HG03378 (cell line): Measurements from ENCODE around the gene SLC35G3.
"Not testable (repeated sequence)": the region's sequence is repeated elsewhere in the genome, so short reads cannot be mapped to it uniquely, and the experiment has no call there.

ENCODE experiments used
- ATAC-seq: cut with Tn5 transposase; IDR thresholded peaks from one replicate; pipeline ENCODE4 v1.9.1; 2021; ENCODE audit warnings: mild to moderate bottlenecking, moderate library complexity; ENCODE audit not compliant: unreplicated experiment

The SLC35G3 gene

GRCh38 chr17:35194001-35194400 lies at the start of gene SLC35G3:
SLC35G3 (minus strand) TSS chr17:35194393; CDS start chr17:35194307, 86 bp downstream.
- ATAC-seq: not testable (repeated sequence)

- ATAC-seq: no peak
Observed at GRCh38 chr17:35243561-35244340, 49.6 kb upstream of the SLC35G3 start.

GRCh38 chr17:35242805-35243560 lies 48.8 kb upstream of the SLC35G3 start, which contains the start of gene SLFN5:
SLFN5 (plus strand) TSS chr17:35243072; CDS start chr17:35258691, 15,619 bp downstream.
- peak; percentile 55 for ATAC-seq

GRCh38 chr17:35242158-35242804 lies 48.1 kb upstream of the SLC35G3 start:
- ATAC-seq: peak; percentile 27

GRCh38 chr17:35241520-35241919 lies 47.3 kb upstream of the SLC35G3 start:
- ATAC-seq: no peak

- ATAC-seq: no peak
Observed at GRCh38 chr17:35240861-35241260, 46.7 kb upstream of the SLC35G3 start.

GRCh38 chr17:35239823-35240222 lies 45.6 kb upstream of the SLC35G3 start:
- no peak for ATAC-seq

GRCh38 chr17:35238821-35239220 lies 44.6 kb upstream of the SLC35G3 start:
- no peak for ATAC-seq

GRCh38 chr17:35236821-35237220 lies 42.6 kb upstream of the SLC35G3 start:
- no peak for ATAC-seq

GRCh38 chr17:35235917-35236316 lies 41.7 kb upstream of the SLC35G3 start:
- ATAC-seq: no peak

GRCh38 chr17:35235289-35235688 lies 41.1 kb upstream of the SLC35G3 start:
- ATAC-seq: no peak

- not testable (repeated sequence) for ATAC-seq
Observed at GRCh38 chr17:35234315-35234714, 40.1 kb upstream of the SLC35G3 start.

GRCh38 chr17:35229638-35230037 lies 35.4 kb upstream of the SLC35G3 start:
- ATAC-seq: no peak

GRCh38 chr17:35227546-35227945 lies 33.4 kb upstream of the SLC35G3 start:
- ATAC-seq: no peak

- ATAC-seq: no peak
Observed at GRCh38 chr17:35224436-35224835, 30.2 kb upstream of the SLC35G3 start.

- ATAC-seq: no peak
Observed at GRCh38 chr17:35222452-35222851, 28.3 kb upstream of the SLC35G3 start.

- ATAC-seq: no peak
Observed at GRCh38 chr17:35218915-35219314, 24.7 kb upstream of the SLC35G3 start.

GRCh38 chr17:35217107-35217506 lies 22.9 kb upstream of the SLC35G3 start:
- no peak for ATAC-seq

GRCh38 chr17:35214631-35215273 lies 20.6 kb upstream of the SLC35G3 start:
- no peak for ATAC-seq

GRCh38 chr17:35214192-35214591 lies 20.0 kb upstream of the SLC35G3 start:
- no peak for ATAC-seq

- no peak for ATAC-seq
Observed at GRCh38 chr17:35213412-35213940, 19.3 kb upstream of the SLC35G3 start.
